HG03045 (cell line): Measurements from ENCODE around the gene MRPL16.

Experiments
- ATAC-seq: cut with Tn5 transposase; IDR thresholded peaks from one replicate; pipeline ENCODE4 v1.9.1; 2021; ENCODE audit warnings: mild to moderate bottlenecking, moderate library complexity; ENCODE audit not compliant: unreplicated experiment

The MRPL16 gene

DNA sequence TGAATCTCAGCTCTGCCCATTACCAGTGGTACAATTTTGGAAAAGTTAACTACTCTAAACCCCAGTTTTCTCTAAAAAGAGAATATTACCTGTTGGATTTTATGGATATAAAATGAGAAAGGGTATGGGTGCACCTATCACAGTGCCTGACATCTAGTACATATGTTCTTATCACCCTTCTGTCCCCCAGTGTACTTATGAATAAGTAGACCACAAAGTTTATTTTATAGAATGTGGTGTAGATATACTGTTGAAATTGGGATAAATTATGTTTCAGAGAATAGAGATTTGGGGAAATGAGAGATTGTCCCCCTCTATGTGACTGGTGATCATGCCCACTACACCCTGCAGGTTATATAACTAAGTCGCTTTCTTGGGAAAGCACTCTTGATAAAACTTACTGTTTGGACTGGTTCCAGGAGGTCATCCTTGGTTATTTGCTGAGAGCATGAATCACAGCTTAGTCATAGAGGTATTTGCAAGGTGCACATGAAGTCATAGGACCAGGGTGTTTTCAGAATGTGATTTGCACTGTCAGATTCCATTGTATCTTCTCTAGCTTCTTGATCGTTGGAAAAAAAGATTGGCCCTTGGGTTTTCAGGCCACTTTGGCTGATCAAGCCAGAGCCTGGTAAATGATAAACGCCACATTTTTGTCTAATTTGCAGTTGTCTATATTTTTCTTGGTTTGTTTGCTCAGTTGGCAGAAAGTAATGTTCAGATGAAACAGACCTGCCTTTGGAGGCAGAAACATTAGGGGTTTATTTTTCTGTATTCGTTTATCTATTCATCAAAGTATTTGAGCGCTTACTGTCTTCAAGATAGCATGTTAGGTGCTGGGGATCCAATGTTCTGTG lies 34.1 kb downstream of the MRPL16 start:
- ATAC-seq: no peak

GRCh38 chr11:59773083-59773440 lies 37.5 kb downstream of the MRPL16 start:
- no peak for ATAC-seq

DNA sequence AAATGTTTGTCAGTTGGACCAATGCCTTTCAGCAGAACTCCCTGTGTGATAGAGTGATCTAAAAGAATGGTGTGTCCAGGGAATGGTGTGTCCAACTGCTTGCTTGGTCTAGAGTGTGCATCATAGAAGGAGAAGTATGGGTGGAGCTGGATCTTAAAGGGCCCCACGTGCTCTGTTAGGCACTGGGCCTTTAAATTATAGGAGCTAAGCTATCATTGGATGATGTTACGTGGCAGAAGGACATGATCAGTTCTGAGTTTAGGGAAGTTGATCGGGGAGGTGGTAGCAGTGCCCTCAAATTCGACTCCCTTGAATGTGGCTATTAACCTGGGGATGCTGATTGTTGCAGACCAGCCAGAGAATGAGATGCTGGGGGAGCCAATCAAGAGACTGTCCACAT lies 39.0 kb downstream of the MRPL16 start:
- no peak for ATAC-seq

GRCh38 chr11:59770869-59771268 lies 39.7 kb downstream of the MRPL16 start:
- ATAC-seq: no peak

DNA sequence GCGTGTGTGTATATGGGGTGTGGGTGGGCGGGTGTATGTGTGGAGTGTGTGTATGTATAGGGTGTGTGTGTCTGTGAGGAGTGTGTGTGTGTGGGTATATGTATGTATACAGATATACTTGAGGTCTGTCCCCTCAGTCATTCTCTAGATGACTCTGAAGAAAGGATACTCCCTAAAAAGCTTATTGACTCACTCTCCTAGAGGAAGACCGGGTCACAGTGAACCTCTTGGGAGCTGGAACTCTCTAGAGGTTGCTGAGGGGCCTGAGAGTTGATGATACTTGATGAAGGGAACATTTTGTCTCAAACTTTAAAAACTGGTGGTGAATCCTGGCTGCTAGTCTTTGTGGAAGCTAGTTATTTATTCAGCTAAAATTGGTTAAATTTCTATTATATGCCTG lies 40.3 kb downstream of the MRPL16 start:
- no peak for ATAC-seq

DNA sequence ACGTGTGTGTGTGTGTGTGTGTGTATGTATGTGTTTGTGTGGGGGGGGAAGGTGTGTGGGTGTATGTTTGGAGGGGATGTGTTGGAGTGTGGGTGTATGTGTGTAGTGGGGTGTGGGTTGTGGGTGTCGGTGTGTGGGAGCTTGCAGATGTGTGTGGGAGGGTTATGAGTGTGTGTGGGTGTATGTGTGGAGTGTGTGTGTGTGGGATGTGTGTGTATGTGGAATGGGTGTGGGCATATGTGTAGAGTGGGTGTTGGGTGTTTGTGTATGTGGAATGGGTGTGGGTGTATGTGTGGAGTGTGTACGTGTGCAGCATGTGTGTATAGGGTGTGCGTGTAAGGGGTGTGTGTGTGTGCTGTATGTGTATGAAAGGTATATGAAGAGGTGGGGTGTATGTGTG lies 40.8 kb downstream of the MRPL16 start:
- ATAC-seq: no peak

GRCh38 chr11:59769111-59769510 lies 41.5 kb downstream of the MRPL16 start:
- ATAC-seq: no peak

DNA sequence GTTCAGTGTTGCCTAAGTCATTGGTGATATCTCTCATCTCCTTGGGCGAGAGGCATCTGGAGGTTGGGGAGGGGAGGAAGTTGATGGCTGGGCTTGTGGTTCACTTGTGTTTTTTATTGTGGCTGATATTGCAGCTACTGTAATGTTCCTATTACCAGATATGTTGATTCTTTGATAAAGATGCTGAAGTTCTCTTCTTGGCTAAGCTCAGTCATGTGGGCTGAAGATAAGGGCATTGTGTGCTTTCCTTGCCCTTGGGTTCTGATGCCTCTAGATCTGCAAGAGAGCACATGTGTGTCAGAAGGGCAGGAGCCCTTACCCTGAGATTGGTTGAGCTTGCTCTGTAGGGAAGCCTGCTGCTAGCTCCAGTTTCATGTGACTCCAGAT lies 43.4 kb downstream of the MRPL16 start:
- no peak for ATAC-seq

GRCh38 chr11:59766542-59767224 lies 43.9 kb downstream of the MRPL16 start:
- ATAC-seq: no peak

DNA sequence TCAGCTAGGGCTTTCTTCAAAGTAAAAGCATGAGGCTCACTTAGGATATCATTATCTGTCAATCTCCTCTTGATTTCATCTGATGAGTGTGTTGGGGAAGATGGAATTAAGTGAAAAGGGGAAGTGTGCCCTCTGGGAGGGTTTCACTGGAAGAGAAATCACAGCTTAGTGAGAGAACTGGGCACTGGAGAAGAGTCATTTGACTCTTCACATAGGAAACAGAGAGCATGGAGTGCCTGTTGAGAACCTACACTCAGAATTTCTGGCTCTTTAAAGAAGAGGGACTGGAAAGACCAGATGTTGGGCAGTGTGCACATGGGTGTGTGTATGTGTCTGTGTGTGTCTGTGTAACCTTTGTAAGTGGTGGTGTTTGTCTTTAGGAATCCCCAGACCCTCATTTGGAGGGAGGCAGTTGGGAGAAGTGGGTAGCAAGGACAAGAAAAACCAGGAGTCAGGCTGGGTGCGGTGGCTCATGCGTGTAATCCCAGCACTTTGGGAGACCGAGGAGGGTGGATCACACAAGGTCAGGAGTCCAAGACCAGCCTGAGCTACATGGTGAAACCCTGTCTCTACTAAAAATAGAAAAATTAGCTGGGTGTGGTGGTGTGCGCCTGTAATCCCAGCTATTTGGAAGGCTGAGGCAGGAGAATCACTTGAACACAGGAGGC lies 45.4 kb downstream of the MRPL16 start:
- no peak for ATAC-seq

- ATAC-seq: no peak
These were observed 48.6 kb downstream of the MRPL16 start for GRCh38 chr11:59761993-59762392.

GRCh38 chr11:59760771-59761170 lies 49.8 kb downstream of the MRPL16 start:
- no peak for ATAC-seq

DNA sequence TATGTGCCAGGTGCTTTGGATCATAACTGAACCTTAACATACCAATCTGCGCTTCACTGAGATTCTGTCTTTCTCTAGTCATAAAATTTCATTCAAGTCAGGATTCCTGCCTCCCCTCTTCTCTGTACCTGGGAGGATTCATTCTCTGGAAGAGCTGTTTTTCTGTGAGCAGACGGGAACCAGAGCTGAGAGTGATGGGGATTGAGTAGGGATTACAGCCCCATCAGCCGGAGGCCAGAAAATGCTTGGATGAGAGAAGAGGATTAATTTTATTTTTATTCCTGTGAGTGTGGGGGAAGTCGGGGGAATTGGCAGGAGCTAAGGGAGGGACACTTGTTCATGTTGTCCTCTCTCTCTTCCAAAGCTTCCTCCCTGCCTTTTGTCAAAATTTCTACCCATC lies 50.7 kb downstream of the MRPL16 start:
- no peak for ATAC-seq

DNA sequence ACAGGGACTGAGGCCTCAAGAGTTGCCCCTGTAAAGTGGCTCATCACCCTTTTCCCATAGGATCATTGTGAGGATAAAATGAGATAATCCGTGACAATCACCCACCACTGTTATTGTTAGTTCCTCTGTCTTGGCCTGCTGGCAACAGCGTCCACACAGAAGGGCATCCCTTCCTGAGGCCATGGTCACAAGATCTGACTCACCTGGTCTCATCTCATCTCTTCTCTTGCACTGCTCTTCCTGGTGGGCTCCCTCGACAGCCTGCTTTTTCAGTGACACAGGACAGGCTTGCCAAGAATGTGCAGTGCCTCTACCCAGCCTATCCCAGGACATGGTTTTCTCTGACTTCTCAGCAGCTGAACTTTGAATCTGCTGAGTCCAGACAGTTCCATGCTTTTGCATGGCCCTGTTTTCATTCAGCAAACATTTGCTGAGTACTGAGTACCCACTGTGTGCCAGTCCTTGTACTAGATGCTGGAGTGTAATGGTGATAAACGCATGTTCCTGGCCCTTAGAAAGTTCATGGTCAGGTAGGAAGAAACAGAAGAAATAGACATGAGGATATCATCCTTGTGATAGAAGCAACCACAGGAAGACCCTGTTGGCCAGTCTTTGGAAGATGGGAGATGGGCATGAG lies 52.1 kb downstream of the MRPL16 start:
- no peak for ATAC-seq

- no peak for ATAC-seq
These were observed 53.7 kb downstream of the MRPL16 start for GRCh38 chr11:59756845-59757244.

GRCh38 chr11:59756558-59756840 lies 54.1 kb downstream of the MRPL16 start:
- no peak for ATAC-seq
